AG09319 (cell line): ENCODE results near the gene ELP6.
"Not testable (repeated sequence)": the region's sequence is repeated elsewhere in the genome, so short reads cannot be mapped to it uniquely, and the experiment has no call there.

ENCODE experiments used
- DNase-seq: peaks from one replicate; pipeline ENCODE4 v3.0.0-alpha.2; 2010; ENCODE audit warnings: low read depth; ENCODE audit errors: extremely low read depth
- TF ChIP-seq, protein P1 (sequence below): IDR thresholded peaks from 2 replicates; pipeline ENCODE4 v1.5.1; 2011; ENCODE audit warnings: low read depth, mild to moderate bottlenecking, inconsistent platforms, low read length, moderate library complexity

Gene ELP6

DNA sequence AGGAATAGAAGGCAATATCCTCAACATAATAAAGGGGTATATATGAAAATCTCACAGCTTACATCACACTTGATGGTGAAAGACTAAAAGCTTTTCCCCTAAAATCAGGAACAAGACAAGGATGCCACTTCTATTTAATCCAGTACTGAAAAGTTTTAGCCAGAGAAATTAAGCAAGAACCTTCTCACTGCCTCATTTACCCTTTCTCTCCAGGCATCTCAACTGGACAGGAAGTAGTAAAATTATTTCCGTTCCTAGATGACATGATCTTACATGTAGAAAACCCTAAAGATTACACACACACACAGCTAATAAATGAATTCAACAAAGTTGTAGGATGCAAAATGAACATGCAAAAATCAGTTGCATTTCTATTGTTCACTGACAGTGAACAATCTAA lies 48.9 kb downstream of the ELP6 start:
- DNase-seq = no peak
- TF ChIP-seq, protein P1, sequence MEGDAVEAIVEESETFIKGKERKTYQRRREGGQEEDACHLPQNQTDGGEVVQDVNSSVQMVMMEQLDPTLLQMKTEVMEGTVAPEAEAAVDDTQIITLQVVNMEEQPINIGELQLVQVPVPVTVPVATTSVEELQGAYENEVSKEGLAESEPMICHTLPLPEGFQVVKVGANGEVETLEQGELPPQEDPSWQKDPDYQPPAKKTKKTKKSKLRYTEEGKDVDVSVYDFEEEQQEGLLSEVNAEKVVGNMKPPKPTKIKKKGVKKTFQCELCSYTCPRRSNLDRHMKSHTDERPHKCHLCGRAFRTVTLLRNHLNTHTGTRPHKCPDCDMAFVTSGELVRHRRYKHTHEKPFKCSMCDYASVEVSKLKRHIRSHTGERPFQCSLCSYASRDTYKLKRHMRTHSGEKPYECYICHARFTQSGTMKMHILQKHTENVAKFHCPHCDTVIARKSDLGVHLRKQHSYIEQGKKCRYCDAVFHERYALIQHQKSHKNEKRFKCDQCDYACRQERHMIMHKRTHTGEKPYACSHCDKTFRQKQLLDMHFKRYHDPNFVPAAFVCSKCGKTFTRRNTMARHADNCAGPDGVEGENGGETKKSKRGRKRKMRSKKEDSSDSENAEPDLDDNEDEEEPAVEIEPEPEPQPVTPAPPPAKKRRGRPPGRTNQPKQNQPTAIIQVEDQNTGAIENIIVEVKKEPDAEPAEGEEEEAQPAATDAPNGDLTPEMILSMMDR = no peak

DNA sequence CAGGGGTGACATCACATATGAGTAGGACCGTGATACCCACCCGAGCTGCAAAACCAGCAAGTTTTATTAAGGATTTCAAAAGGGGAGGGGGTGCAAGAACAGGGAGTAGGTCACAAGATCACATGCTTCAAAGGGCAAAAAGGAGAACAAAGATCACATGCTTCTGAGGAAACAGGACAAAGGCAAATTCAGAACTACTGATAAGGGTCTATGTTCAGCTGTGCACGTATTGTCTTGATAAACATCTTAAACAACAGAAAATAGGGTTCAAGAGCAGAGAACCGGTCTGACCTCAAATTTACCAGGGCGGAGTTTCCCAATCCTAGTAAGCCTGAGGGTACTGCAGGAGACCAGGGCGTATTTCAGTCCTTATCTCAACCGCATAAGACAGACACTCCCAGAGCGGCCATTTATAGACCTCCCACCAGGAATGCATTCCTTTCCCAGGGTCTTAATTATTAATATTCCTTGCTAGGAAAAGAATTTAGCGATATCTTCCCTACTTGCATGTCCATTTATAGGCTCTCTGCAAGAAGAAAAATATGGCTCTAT lies 53.9 kb downstream of the ELP6 start:
- not testable (repeated sequence) for DNase-seq

GRCh38 chr3:47456984-47457383 lies 56.5 kb downstream of the ELP6 start:
- TF ChIP-seq, protein P1 = no peak
- DNase-seq = no peak

DNA sequence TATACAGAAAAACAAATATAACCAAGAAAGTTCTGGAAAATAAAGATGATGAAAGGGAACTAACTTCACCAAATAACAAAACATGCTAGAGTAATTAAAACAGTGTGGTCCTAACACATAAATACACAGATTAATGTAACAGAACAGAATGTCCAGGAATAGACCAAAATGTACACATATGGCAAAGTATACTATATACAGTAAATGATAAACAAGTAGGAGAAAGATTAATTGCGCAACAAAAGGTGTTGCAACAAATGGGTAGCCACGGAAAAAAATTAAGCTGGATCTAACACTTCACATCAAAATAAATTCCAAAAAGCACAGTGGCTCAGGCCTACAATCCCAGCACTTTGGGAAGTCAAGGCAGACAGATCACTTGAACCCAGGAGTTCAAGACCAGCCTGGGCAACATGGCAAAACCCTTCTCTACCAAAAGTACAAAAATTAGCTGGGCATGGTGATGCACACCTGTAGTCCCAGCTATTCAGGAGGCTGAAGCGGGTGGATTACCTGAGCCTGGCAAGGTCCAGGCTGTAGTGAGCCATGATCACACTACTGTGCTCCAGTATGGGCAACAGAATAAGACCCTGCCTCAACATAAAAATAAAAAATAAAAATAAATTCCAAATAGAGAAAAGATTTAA lies 57.6 kb downstream of the ELP6 start:
- DNase-seq = no peak
- TF ChIP-seq, protein P1 = no peak

- TF ChIP-seq, protein P1 = no peak
- no peak for DNase-seq
Observed at GRCh38 chr3:47452453-47453215, 60.9 kb downstream of the ELP6 start.
